Peyer's patch (tissue), 4 donors: ENCODE data around the gene TMEM204. TPM values are rescaled to one million over a fixed set of nuclear protein-coding genes. Genes with fewer than 3 reads are reported as not detected.

Experiments
- DNase-seq, 3 donors: peaks; one replicate each; pipeline ENCODE4 v3.0.0-alpha.2; 2017 to 2019
- H3K27ac ChIP-seq, 4 donors: fragments of 200-600 bp; sonication (generic); one replicate each; pipeline ENCODE4 v1.5.1; 2016 to 2019
- H3K27me3 ChIP-seq, 2 donors: fragments of 200-600 bp; sonication (generic); one replicate each; pipeline ENCODE4 v1.5.1; 2019
- H3K36me3 ChIP-seq, 3 donors: fragments of 200-600 bp; sonication (generic); one replicate each; pipeline ENCODE4 v1.5.1; 2016 to 2019
- H3K4me1 ChIP-seq, 4 donors: fragments of 200-600 bp; sonication (generic); one replicate each; pipeline ENCODE4 v1.5.1; 2016 to 2019
- H3K4me3 ChIP-seq, 4 donors: fragments of 200-600 bp; sonication (generic); 1 replicate in 3 of 4; 2 replicates in 1 of 4; pipeline ENCODE4 v1.5.1; 2016 to 2019; ENCODE audit warnings: mild to moderate bottlenecking in 1 of 4
- H3K9me3 ChIP-seq, 4 donors: fragments of 200-600 bp; sonication (generic); one replicate each; pipeline ENCODE4 v1.5.1; 2016 to 2019; ENCODE audit warnings: mild to moderate bottlenecking in 1 of 4
- CTCF ChIP-seq, 6 experiments: fragments of 450-650 bp in 4 of 6; fragments of 200-600 bp in 2 of 6; sonication (generic) in 1 of 6; IDR thresholded peaks; one replicate each; pipeline ENCODE4 v1.5.1; 2017 to 2019; ENCODE audit warnings: antibody characterized with exemption in 6 of 6, mild to moderate bottlenecking in 3 of 6, moderate library complexity in 1 of 6
- POLR2A ChIP-seq, 2 donors: fragments of 450-650 bp; IDR thresholded peaks; one replicate each; pipeline ENCODE4 v1.5.1; 2017; ENCODE audit warnings: antibody characterized with exemption in 2 of 2, mild to moderate bottlenecking in 2 of 2, moderate library complexity in 2 of 2
- total RNA-seq, 4 donors: library from RNA; depleted of rRNA; stranded (reverse); fragments of >200 nt; gene quantifications; one replicate each; pipeline ENCODE4 v1.1.0, GENCODE V29; 2016

Gene TMEM204
- total RNA-seq, 4 donors from 2014 or later: 7.4 to 42.1 (median 11.6) TPM

- no peak overlapping the region for H3K4me3 ChIP-seq
- H3K27ac ChIP-seq: no peak overlapping the region
- H3K9me3 ChIP-seq: peaks cover 0 to 5% (median 0%) of the 10 kb centered on the region in 4 donors
- H3K27me3 ChIP-seq: no peaks in the 10 kb centered on the region
- TF ChIP-seq POLR2A (IDR thresholded peaks at IDR 0.05) (no peak), CTCF (IDR thresholded peaks at IDR 0.05) (no peak)
- no peaks in the 10 kb centered on the region for H3K4me1 ChIP-seq
- peaks cover 0 to 16% (median 0%) of the 10 kb centered on the region in 3 donors for H3K36me3 ChIP-seq
- no peak for DNase-seq
These were observed 21.6 kb upstream of the TMEM204 start for GRCh38 chr16:1511662-1512569.

- Histone ChIP-seq H3K27me3 (no peaks in the 10 kb centered on the region), H3K36me3 (peaks cover 0 to 16% (median 0%) of the 10 kb centered on the region in 3 donors), H3K4me3 (no peak overlapping the region), H3K4me1 (no peaks in the 10 kb centered on the region), H3K27ac (no peak overlapping the region), H3K9me3 (peaks cover 0 to 5% (median 0%) of the 10 kb centered on the region in 4 donors)
- DNase-seq: no peak
- TF ChIP-seq POLR2A (IDR thresholded peaks at IDR 0.05): no peak
- no peak for TF ChIP-seq CTCF (IDR thresholded peaks at IDR 0.05)
These were observed 20.7 kb upstream of the TMEM204 start for GRCh38 chr16:1512774-1513173.

GRCh38 chr16:1514507-1514906 is 19.0 kb upstream of the TMEM204 start:
- TF ChIP-seq POLR2A (IDR thresholded peaks at IDR 0.05) (no peak), CTCF (IDR thresholded peaks at IDR 0.05) (no peak)
- peaks cover 0 to 5% (median 0%) of the 10 kb centered on the region in 4 donors for H3K9me3 ChIP-seq
- DNase-seq: no peak
- no peaks in the 10 kb centered on the region for H3K4me1 ChIP-seq
- no peak overlapping the region for H3K4me3 ChIP-seq
- no peak overlapping the region for H3K27ac ChIP-seq
- no peaks in the 10 kb centered on the region for H3K27me3 ChIP-seq
- peaks cover 0 to 7% (median 0%) of the 10 kb centered on the region in 3 donors for H3K36me3 ChIP-seq

DNA sequence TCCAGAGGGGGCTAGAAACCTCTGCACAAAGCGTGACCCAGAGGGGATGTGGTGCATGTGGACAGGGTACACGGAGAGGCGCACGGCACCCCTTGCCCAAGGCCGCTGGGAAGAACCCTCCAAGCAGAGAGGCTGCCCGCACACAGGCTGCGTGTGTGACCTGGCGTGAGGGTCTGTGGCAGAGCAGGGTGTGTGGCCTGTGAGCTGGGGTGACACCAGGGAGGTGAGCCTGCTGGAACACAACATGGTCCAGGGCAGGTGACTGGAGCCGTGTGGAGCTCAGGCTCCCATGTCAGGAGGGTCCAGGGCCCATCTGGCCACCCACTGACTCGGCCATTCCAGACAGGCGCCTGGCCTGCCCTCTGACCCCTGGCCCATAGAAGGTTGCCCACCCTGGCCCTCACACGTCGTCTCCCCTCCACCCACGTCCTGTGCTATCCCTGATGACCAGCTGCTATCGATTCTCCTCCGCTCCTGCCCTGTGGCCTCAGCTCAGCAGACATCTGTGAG is 14.8 kb upstream of the TMEM204 start:
- Histone ChIP-seq H3K27me3 (no peaks in the 10 kb centered on the region), H3K4me3 (no peak overlapping the region), H3K9me3 (peaks cover 0 to 5% (median 0%) of the 10 kb centered on the region in 4 donors), H3K4me1 (no peaks in the 10 kb centered on the region), H3K27ac (no peak overlapping the region), H3K36me3 (peaks cover 0 to 14% (median 0%) of the 10 kb centered on the region in 3 donors)
- no peak for TF ChIP-seq CTCF (IDR thresholded peaks at IDR 0.05)
- TF ChIP-seq POLR2A (IDR thresholded peaks at IDR 0.05): no peak
- DNase-seq: no peak

DNA sequence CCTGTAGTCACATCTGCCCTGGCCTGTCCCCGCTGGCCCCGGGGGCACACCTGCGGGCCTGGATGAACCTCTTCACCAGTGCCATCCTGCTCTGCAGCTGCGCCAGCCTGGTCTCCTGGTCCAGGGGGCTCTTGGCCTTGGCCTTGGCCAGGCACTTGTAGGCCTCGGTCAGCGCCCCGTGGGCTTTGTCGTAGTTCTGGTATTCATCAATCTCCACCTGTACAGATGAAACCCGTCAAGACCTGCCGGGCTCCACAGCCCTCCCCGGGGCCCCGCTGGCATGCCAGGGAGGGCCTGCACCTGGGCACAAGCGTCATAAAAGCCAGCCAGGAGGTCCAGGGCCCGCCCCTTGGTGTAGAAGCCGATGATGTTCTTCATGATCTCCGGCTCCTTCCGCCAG is 13.6 kb upstream of the TMEM204 start:
- no peak for DNase-seq
- Histone ChIP-seq H3K9me3 (no peaks in the 10 kb centered on the region), H3K4me3 (no peak overlapping the region), H3K27me3 (no peaks in the 10 kb centered on the region), H3K27ac (no peak overlapping the region), H3K4me1 (no peaks in the 10 kb centered on the region), H3K36me3 (peaks cover 0 to 14% (median 0%) of the 10 kb centered on the region in 3 donors)
- TF ChIP-seq POLR2A (IDR thresholded peaks at IDR 0.05): no peak
- no peak for TF ChIP-seq CTCF (IDR thresholded peaks at IDR 0.05)
